Endothelial cell (in vitro differentiated cells): ENCODE measurements around the gene CCDC116. TPM values are rescaled to one million over a fixed set of nuclear protein-coding genes. Genes with fewer than 3 reads are reported as not detected.
A peak's percentile ranks its signal among the peaks of the same experiment; 100 is the strongest.

Experiments
- DNase-seq: peaks from one replicate; pipeline ENCODE4 v3.0.0; 2021; ENCODE audit warnings: low spot score
- H3K27ac Mint-ChIP-seq: one replicate; pipeline ENCODE4 v1.8.0; 2021; ENCODE audit warnings: mixed read lengths, inconsistent platforms; ENCODE audit not compliant: unreplicated experiment
- H3K27me3 Mint-ChIP-seq: one replicate; pipeline ENCODE4 v1.8.0; 2021; ENCODE audit warnings: mild to moderate bottlenecking, moderate library complexity, mixed read lengths, inconsistent platforms; ENCODE audit not compliant: unreplicated experiment
- H3K36me3 Mint-ChIP-seq: one replicate; pipeline ENCODE4 v1.8.0; 2021; ENCODE audit warnings: mild to moderate bottlenecking, low read depth, mixed read lengths, inconsistent platforms; ENCODE audit not compliant: unreplicated experiment
- H3K4me1 Mint-ChIP-seq: one replicate; pipeline ENCODE4 v1.8.0; 2021; ENCODE audit warnings: mild to moderate bottlenecking, mixed read lengths, inconsistent platforms; ENCODE audit not compliant: unreplicated experiment
- H3K4me3 Mint-ChIP-seq: one replicate; pipeline ENCODE4 v1.8.0; 2021; ENCODE audit warnings: mild to moderate bottlenecking, mixed read lengths, inconsistent platforms; ENCODE audit not compliant: unreplicated experiment
- H3K9me3 Mint-ChIP-seq: one replicate; pipeline ENCODE4 v1.8.0; 2021; ENCODE audit warnings: mixed read lengths, inconsistent platforms; ENCODE audit not compliant: unreplicated experiment
- CTCF ChIP-seq: fragments of 200-600 bp; sonication (generic); IDR thresholded peaks from one replicate; pipeline ENCODE4 v1.5.0; 2021; ENCODE audit warnings: antibody characterized with exemption; ENCODE audit not compliant: unreplicated experiment
- microRNA-seq: library from miRNA; unstranded; fragments of <30 nt; microRNA quantifications from one replicate; pipeline ENCODE4, GENCODE V29; 2020; ENCODE audit not compliant: unreplicated experiment
- total RNA-seq: library from RNA; stranded (reverse); fragmentation: NEBNext Ultra II Directional; extraction: Animal tissue kit (Norgen Biotek cat#: 25700); gene quantifications from one replicate; pipeline ENCODE4 v1.2.1, GENCODE V29; 2021; ENCODE audit not compliant: unreplicated experiment

CCDC116 gene
- total RNA-seq, 1 donor from 2014 or later: 0.36 TPM

GRCh38 chr22:21684492-21685163 lies 52.1 kb downstream of the CCDC116 start:
- no peaks in the 10 kb centered on the region for H3K4me1 Mint-ChIP-seq
- no peak for DNase-seq
- H3K36me3 Mint-ChIP-seq: peaks cover 17% of the 10 kb centered on the region
- H3K9me3 Mint-ChIP-seq: no peaks in the 10 kb centered on the region
- TF ChIP-seq CTCF: no peak
- peaks cover 9% of the 10 kb centered on the region for H3K27me3 Mint-ChIP-seq
- no peak overlapping the region for H3K4me3 Mint-ChIP-seq
- no peak overlapping the region for H3K27ac Mint-ChIP-seq

- DNase-seq: no peak
- H3K9me3 Mint-ChIP-seq: no peaks in the 10 kb centered on the region
- no peaks in the 10 kb centered on the region for H3K4me1 Mint-ChIP-seq
- H3K36me3 Mint-ChIP-seq: peaks cover 18% of the 10 kb centered on the region
- no peak for TF ChIP-seq CTCF
- H3K27ac Mint-ChIP-seq: no peak overlapping the region
- no peak overlapping the region for H3K4me3 Mint-ChIP-seq
- peaks cover 9% of the 10 kb centered on the region for H3K27me3 Mint-ChIP-seq
Observed at GRCh38 chr22:21685164-21685513, 52.6 kb downstream of the CCDC116 start.

- no peak overlapping the region for H3K4me3 Mint-ChIP-seq
- H3K27me3 Mint-ChIP-seq: peaks cover 11% of the 10 kb centered on the region
- DNase-seq: no peak
- peaks cover 24% of the 10 kb centered on the region for H3K36me3 Mint-ChIP-seq
- H3K9me3 Mint-ChIP-seq: no peaks in the 10 kb centered on the region
- no peaks in the 10 kb centered on the region for H3K4me1 Mint-ChIP-seq
- no peak for TF ChIP-seq CTCF
- no peak overlapping the region for H3K27ac Mint-ChIP-seq
Observed at GRCh38 chr22:21686193-21686608, 53.6 kb downstream of the CCDC116 start.

Small RNAs within 50 kb of the gene (microRNA-seq; reads per million reads assigned to microRNA genes)
- 1,180 reads per million, percentile 93 among the genes with 10 or more reads in this experiment for gene MIR130B
- 85.4 reads per million, percentile 81 among the genes with 10 or more reads in this experiment for gene MIR301B

Other genes starting within 250 kb of the CCDC116 start
- 0.51 TPM for gene RIMBP3B, start 249.0 kb upstream of the CCDC116 start, total RNA-seq
- 23.5 TPM for gene HIC2, start 215.4 kb upstream of the CCDC116 start, total RNA-seq
- 0.92 TPM for gene TMEM191C, start 165.4 kb upstream of the CCDC116 start, total RNA-seq
- 0.18 TPM for gene RIMBP3C, start 81.3 kb upstream of the CCDC116 start, total RNA-seq
- 62.2 TPM for gene UBE2L3, start 65.0 kb upstream of the CCDC116 start, total RNA-seq
- 11.2 TPM for gene YDJC, start 2.7 kb upstream of the CCDC116 start, total RNA-seq
- gene SDF2L1, start 9.5 kb downstream of the CCDC116 start, total RNA-seq: 32.4 TPM
- gene PPIL2, start 33.3 kb downstream of the CCDC116 start, total RNA-seq: 31.9 TPM
- gene YPEL1, start 103.0 kb downstream of the CCDC116 start, total RNA-seq: 11.5 TPM
- 119 TPM for gene MAPK1, start 234.9 kb downstream of the CCDC116 start, total RNA-seq